HG02571 (cell line): ENCODE results near the gene CAMP.
A peak's percentile ranks its signal among the peaks of the same experiment; 100 is the strongest.
"Not testable (repeated sequence)": the region's sequence is repeated elsewhere in the genome, so short reads cannot be mapped to it uniquely, and the experiment has no call there.

Source experiments
- ATAC-seq: cut with Tn5 transposase; IDR thresholded peaks from one replicate; pipeline ENCODE4 v1.9.1; 2021; ENCODE audit warnings: mild to moderate bottlenecking, moderate library complexity; ENCODE audit not compliant: unreplicated experiment

CAMP gene

DNA sequence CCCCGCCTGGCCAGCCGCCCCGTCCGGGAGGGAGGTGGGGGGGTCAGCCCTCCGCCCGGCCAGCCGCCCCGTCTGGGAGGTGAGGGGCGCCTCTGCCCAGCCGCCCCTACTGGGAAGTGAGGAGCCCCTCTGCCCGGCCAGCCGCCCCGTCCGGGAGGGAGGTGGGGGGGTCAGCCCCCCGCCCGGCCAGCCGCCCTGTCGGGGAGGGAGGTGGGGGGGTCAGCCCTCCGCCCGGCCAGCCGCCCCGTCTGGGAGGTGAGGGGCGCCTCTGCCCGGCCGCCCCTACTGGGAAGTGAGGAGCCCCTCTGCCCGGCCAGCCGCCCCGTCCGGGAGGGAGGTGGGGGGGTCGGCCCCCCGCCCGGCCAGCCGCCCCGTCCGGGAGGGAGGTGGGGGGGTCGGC lies 11.5 kb upstream of the CAMP start:
- ATAC-seq: not testable (repeated sequence)

DNA sequence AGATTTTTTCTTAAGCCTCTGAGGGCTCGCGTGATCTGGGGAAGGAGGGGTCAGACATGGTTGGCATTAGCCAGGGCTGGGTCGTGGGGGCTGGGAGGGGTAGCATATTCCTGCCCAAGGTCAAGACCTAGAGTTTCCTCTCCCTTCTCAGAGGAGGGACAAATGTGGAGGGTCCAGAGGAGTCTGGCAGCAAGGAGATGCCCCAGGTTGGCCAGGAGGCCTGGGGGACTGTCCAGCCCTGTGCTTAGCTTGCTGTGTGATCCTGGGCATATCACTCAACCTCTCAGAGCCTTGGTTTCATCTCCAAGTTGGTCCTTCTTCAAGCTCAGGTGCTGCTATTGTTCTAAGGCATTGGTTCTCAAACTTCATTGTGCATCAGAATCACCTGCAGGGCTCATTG lies 9.1 kb upstream of the CAMP start:
- no peak for ATAC-seq

DNA sequence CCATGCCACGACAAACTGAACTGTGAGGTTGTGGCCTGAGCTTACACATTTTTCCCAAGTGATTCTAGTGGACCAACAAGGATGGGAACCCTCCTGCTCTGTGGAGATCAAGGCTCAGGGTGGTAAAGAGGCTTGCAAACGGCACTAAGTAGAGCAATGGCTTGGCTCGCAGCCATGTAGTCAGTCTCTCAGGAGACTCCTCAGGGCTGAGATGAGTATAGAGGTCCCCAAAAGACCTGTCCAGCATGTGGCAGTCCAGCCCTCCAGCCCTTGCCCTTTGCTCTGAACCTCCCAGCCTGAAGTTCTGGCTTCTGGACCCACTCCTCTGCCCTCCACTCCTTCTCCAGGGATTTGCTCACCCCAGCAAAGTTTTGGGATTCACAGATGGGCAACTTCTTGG lies 8.3 kb upstream of the CAMP start:
- ATAC-seq: no peak

DNA sequence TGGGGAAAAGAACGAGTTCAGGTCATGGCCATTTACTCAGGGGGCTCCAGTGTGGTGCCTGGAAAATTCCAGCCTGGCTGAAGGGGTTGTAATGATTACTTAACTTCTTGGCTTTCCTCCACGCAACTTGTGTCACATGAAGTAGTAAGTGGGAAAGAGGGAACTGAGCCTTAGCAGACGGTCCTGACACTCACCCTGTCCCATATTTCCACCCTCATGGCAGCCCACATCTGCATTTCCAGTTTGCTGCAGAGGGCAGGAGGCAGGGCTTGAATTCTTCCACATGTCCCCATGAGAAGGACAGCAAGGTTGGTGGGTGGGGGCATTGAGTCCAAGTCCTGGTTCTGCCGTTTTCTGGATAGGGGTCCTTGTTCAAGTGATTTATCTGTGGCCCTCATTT lies 7.8 kb upstream of the CAMP start:
- ATAC-seq: no peak

DNA sequence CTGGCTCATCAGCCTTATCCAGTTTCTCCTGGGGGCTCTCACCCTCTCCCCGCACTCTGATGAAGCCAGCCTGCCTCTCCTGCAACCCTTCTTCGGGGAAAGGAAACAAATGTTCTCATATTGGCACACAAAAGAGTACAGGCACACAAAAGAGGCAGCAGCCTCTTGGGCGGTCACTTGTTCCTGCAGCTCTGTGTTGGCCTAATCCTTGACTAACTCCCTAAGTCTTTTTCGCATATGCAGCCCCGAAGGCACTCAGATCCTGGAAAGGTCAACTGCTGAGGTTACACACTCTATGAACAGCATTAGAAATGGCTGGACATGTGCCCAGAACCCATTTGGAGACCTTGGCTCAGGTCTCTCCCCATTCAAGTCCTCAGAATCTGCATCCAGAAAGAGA lies 7.4 kb upstream of the CAMP start:
- no peak for ATAC-seq

DNA sequence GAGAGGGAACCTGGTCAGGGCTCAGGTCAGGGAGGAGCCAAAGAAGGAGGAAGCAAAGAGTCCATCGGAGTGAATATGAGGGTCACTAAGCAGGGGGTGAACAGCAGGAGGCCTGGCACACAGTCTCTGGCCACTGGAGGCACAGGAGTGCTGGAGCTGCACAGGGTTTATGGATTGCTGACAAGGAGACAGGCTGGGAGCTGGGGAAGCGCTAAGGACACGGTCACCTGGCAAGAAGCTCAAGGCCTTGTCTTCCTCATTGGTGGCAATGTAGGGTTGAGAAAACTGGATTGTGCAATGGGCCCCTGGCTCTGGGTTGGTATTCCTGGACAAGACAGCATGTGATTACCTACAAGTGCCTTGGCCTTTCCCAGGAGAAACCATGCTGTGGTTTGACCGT lies 5.8 kb upstream of the CAMP start:
- ATAC-seq: no peak

DNA sequence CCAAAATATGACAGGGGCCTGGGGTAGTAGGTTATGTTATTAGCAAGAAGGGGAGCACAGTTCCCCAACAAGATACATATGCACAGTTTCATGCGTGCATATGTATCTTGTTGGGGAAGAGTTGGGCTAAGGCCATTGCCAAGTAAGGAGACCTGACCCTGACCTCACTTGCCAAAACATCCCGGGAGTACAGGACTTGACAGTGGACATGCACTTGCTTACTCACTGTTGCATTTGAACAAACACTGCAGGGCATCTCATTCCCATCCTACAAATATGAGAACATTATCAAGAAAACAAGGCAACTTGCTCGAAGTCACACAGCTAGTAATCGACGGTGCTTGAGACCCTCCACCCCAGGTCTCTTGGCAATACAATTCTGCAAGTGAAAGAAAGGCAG lies 4.8 kb upstream of the CAMP start:
- ATAC-seq: no peak

DNA sequence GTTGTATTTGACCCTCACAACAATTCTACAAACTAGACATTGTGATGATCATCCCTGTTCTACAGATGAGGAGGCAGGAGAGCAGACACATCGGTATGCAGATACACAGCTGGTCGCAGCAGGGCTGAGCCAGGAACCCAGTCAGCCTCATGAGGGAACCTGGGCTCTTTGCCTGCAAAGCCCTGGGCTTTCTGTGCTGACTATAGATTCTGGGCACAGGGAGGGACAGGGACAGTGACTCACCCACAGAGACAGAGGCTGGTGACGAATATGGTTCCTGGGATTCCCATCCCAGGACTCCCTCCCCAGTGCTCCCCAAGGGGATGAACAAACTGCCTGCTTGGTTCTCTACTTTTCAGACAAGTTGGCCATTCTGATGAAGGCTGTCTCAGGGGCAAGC lies 3.8 kb upstream of the CAMP start:
- no peak for ATAC-seq

DNA sequence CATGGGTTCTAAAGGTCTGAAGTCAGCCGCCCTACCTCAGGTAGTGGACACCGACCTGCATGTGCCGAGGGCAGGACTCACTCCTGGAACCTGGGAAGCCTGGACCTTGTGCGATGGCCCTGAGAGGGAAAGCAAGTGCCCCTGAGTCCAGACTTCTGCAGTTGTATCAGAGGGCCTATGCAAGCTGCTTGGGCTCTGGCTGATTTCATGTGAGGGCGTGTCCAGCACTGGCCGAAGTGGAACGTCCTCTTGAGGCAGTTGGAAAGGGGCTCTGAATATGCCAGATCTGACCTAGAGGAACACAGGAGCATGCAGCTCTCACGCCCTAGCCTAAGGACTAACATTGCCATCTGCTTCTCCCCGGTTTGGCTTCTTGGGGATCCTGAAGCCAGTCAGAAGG lies 2.5 kb upstream of the CAMP start:
- no peak for ATAC-seq

DNA sequence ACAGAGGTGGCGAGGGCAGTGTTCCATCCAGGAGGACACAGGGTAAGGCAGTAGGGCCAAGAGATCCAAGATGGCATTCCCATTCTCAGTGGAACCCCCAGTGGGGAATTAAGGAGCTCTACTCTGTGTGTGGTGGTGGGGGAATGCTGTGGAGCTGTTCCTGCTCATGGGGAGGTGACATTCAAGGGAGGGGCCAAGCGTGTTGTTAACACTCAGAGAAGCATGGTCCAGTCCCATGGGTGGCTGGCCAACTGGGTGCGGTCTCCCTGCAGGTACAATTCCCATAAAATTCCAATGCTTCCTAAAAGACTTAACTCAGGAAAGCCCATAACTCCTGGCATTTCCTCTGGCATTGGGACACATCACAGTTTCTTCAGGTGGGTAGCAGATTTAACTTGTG lies 2.3 kb downstream of the CAMP start:
- no peak for ATAC-seq

DNA sequence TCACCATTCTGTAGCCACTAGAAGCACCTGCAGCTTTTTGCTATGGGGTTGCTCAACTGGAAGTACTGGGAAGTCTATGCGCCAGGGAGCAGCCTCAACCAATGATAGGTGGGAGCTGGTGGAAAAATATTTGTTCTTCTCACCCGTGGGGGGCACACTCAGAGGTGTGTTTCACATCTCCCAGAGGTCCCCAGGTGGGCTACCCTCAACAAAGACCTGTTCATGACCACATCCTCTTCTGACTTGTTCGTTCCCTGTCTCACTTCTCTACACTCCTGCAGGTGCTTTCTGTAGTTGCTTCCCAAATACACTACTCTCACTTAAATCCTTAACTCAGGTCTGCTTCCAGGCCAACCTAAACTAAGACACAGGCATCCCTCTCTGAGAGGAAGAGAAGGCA lies 3.6 kb downstream of the CAMP start:
- ATAC-seq: no peak

DNA sequence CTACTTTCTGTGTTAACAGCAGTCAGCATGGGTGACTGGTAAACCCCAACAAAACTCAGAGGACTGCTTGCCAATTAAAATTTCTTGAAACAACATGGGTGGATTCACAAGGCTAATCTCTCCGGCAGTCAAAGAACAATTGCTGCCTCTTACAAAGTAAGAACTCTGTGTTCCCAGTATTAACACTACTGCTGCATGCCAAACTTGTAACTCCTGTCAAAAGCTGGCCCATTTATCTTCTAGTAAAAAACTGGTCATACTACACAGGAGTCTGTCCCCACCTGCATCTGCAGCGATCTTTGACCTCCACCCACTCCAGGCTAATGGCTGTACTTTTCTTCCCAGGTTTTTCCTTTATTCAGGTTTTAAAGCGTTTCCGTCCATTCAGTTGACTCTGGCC lies 8.9 kb downstream of the CAMP start:
- no peak for ATAC-seq

DNA sequence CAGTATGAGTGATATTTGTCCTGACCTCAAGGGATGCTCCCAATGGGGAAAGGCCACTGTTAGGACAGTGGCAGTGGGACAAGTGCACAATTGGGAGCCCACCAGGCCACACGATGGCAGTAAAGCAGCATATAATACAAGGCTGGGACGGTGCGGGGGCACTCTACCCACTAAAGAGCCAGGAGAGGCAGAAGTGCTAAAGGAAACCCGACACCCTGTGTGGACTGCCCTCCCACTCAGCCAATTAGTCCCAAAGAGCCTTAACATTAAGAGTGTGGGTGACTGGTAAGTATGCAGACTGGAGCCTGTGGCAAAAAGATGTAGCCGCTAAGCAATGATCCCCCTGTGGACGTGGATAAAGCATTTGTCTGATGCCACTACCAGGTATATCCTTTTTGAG lies 9.4 kb downstream of the CAMP start:
- ATAC-seq: no peak

DNA sequence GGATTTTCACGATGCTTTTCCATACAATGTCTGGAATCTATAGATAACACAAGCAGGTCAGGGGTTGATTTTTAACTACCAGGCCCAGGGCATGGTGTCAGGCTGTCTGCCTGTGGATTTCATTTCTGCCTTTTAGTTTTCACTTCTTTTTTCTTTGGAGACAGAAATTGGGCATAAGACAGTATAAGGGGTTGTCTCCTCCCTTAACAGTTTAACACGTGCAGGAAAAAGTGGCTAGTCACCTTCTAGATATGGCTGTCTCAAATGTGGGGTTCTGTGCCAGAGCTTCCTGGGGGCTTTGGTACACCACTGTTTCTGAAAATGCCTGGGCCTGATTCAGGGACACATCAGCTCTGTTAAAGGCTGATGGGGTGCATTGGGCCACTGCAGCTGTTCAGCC lies 10.2 kb downstream of the CAMP start:
- no peak for ATAC-seq

DNA sequence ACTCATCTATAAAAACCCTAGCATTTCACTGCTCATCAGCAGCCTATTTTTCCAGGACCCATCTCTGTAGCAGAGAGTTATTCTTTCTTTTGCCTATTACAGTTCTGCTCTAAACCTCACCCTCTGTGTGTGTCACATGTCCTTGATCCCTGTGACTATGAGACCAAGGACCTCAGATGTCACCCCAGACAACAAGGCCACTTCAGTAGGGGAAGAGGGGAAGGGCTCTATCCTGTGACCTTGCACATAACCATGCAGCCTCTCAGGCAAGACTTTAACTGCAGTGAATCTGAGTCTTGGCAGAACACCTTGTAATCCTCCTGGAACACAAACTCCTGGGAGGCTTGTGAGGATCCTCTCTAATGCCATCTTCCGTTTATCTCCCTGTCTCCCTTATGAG lies 13.2 kb downstream of the CAMP start:
- no peak for ATAC-seq

DNA sequence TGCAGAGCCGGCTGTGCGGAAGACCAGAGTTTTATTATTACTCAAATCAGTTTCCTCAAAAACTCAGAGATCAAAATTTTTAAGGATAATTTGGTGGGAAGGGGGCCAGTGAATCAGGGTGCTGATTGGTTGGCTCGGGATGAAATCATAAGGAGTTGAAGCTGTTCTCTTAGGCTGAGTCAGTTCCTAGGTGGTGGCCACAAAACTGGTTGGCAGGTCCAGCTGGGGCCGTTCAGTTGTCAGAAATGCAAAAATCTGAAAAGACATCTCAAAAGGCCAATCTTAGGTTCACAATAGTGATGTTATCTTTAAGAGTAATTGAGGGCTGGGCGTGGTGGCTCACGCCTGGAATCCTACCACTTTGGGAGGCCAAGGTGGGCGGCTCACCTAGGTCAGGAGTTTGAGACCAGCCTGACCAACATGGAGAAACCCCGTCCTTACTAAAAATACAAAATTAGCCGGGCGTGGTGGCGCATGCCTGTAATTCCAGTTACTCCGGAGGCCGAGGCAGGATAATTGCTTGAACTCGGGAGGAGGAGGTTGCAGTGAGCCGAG lies 15.3 kb downstream of the CAMP start:
- no peak for ATAC-seq

DNA sequence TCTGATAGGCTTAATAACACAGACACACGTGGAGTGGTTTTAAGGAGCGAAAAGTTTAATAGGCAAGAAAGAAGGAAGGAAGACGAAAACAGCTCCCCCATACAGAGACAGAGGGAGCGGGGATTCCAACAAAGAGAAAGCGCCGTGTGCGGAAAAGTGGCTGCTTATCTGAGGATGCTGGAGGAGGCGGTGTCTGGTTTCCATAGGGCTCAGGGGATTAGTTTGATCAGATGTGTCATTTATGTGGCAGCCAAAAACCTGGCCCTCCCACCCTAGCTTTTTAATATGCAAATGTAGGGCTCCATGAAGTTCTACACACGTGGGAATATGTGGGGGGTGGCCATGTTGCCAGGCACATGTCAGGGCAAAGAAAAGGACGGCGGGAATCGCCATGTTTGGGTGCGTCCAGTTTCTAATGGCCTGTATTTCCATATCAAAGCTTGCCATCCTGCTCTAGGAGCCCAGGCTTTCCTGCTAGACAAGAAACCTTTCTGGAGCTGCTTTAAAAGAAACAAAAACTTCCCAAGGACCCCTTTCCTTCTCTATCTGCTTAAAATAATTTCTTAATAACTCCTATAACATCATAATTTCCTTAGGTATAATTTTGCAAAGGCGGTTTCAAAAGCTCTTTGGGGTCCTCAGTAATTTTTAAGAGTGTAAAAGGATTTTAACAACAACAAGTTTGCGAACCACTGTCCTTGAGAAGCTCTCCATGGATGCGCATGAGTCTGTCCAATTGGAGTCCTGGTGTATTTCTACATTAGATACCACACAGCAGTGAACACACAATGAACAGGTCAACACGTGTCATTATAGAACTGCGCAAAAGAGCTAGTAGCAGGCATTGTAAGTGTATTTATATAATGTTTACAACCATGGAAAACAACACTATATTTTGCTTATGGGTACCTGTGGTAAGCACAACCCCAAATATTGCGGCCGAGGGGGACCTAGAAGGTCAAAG lies 17.0 kb downstream of the CAMP start:
- ATAC-seq: no peak

DNA sequence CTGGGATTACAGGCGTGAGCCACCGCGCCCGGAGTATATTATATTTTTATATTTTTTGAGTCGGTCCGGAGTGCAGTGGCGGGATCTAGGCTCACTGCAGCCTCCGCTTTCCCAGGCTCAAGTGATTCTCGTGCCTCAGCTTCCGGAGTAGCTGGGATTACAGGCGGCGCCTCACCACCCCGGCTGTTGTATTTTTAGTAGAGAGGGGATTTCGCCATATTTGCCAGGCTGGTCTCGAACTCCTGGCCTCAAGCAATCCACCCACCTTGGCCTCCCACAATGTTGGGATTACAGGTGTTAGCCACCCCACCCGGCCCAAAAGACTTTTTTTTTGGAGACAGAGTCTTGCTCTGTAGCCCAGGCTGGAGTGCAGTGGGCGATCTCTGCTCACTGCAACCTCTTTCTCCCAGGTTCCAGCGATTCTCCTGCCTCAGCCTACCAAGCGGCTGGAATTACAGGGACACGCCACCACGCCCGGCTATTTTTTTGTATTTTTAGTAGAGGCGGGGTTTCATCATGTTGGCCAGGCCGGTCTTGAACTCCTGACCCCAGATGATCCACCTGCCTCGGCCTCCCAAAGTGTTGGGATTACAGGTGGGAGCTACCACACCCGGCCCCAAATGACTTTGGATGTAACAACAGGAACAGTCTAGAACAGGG lies 18.6 kb downstream of the CAMP start:
- peak; percentile 9 for ATAC-seq

DNA sequence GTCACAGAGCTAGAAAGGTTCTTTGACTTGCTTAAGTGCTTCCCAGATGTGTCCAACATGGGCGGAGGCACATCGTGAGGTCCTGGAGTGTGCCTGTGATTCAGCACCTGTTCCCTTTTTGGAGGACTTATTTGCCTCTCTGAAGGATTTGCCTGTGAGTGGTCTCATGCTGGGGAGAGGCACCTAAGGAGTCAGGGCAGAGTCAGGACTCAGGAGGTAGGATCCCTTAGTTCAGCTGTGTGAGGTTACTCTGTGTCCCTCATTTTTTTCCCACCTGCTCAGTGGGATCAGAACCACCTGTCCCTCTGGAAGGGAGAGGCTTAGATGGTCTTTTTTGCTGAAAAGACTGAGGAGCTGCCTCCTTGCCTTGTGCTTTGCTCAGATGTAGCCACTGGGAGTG lies 20.6 kb downstream of the CAMP start:
- ATAC-seq: no peak

DNA sequence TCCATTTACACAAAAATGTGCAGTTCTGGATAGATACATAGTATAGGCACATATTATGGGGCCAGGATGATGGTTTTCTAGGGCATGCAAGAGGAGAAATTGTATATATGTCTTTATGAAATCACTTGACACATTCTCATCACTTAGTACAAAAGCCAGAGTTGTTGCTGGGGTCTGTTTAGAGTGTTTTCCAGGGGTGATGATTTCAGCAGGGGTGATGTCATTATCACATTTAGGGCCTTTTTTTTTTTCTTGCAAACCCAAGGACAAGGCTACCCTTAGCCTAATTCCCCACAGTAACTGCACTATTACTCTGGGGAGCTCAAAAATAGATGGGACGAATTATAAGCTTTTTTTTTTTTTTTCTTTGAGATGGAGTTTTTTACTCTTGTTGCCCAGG lies 21.2 kb downstream of the CAMP start:
- ATAC-seq: no peak

DNA sequence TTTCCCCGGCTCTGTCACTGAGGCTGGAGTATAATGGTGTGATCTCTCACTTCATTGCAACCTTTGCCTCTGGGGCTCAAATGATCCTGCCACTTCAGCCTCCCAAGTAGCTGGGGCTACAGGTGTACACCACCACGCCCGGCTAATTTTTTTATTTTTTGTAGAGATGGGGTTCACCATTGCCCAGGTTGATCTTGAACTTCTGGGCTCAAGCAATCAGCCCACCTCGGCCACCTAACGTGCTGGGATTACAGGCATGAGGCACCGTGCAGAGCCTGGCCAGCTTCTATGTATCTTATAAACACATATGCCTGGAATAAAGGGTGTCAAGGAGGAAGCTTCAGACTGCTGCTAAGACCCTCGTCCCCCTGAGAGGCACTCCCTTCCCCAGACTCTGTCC lies 21.8 kb downstream of the CAMP start:
- no peak for ATAC-seq

DNA sequence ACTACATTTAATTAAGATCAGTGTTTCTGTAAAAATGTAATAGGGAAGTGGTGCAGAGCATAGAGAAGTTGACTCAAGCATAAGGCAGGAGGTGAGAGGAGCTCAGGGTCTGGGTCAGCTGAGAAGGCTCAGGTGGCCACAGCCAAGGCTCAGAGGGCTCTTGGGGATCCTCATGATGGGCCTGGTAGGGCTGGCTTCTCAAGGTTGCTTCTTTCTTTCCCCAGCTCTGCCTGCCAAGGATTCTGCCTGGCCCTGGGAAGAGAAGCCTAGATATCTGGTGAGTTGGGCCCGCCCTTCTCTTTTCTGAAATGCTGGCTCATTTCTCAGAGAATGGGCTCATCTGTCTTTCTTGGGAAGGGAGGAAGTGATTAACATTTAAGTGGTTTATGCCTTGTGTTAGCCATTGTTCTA lies 24.1 kb downstream of the CAMP start:
- no peak for ATAC-seq
